Measurements from ENCODE around the gene PPP2R5E. TPM values are rescaled to one million over a fixed set of nuclear protein-coding genes. Genes with fewer than 3 reads are reported as not detected.

PPP2R5E gene
- total and polyA plus RNA-seq, 2 experiments from 2014 or later: 21.8 to 31.8 TPM

DNA sequence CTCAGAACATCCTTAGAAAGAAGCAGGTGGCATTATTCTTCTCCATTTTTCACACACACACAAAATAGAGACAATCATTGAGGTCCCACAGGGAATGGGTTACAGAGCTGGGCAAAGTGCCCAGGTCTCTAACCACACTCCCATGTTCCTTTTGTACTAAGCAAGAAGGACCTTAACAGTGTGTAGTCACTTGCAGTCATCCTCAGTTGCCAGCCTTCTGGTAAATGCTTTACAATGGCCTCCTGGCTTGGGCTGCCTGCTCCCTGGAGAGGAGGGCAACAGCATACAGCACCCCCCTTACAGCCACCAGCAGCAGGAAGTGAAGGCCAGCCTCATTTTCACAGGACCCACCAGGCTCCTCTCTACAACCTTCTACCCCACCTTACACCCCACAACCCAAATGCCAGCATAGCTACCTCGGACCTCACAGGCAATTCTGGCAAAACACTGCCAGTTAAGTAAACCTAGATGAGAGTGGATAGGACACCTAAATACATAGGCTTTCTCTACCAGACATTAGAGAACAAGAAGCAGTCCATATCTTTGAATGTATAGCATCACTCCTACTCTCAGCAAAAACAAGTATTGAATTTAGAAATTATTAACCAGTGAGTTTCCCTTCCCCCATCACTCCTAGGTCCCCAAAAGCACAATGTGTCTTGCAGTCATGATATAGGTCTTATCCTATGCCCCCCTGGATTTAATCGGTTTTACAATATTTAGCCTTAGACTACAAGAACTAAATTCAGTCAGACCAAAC is 88.1 kb downstream of the PPP2R5E start:
- no peaks in the 10 kb centered on the region for H3K9me2 ChIP-seq (ENCODE audit: insufficient read depth)
- H3K4me3 ChIP-seq: no peak overlapping the region
- H3K9me3 ChIP-seq (ENCODE audit: low read depth): no peaks in the 10 kb centered on the region
- no peak overlapping the region for H2AFZ ChIP-seq
- WGBS, 2 experiments (ENCODE audit: low coverage in 1 of 2, low lambda C conversion rate in 2 of 2, missing lambda C conversion rate in 2 of 2): 76 to 81% methylated on average over 2 of the region's 2 CpGs
- H3K4me1 ChIP-seq (ENCODE audit: insufficient read depth): peaks cover 10% of the 10 kb centered on the region
- in situ Hi-C loops (cut with MboI): no loop called here
- H3K36me3 ChIP-seq (ENCODE audit: low read depth): peaks cover 8% of the 10 kb centered on the region
- TF ChIP-seq EZH2phosphoT487 (IDR thresholded peaks at IDR 0.05; ENCODE audit: insufficient read depth, low read depth) (no peak), EZH2 (IDR thresholded peaks at IDR 0.05; ENCODE audit: insufficient read depth, poor library complexity, severe bottlenecking) (no peak)
- peaks cover 11% of the 10 kb centered on the region for H4K20me1 ChIP-seq (ENCODE audit: insufficient read depth)
- H3K79me2 ChIP-seq (ENCODE audit: insufficient read depth): peaks cover 99% of the 10 kb centered on the region
- H3K27ac ChIP-seq: no peak overlapping the region
- peaks cover 16% of the 10 kb centered on the region; the same call in 1 of the 2 replicates for H3F3A ChIP-seq (ENCODE audit: insufficient read depth)
- DNase-seq: peak; percentile 49
- H3K9ac ChIP-seq: no peak overlapping the region
- no peak overlapping the region for H3K4me2 ChIP-seq (ENCODE audit: unreplicated experiment)
- no peaks in the 10 kb centered on the region for H3K27me3 ChIP-seq (replicated peaks; ENCODE audit: insufficient read depth)

- Histone ChIP-seq H3K79me2 (ENCODE audit: insufficient read depth) (peaks cover 98% of the 10 kb centered on the region), H4K20me1 (ENCODE audit: insufficient read depth) (peaks cover 11% of the 10 kb centered on the region), H3K27ac (no peak overlapping the region), H3K4me3 (no peak overlapping the region), H3K4me1 (ENCODE audit: insufficient read depth) (peaks cover 10% of the 10 kb centered on the region), H3K27me3 (replicated peaks; ENCODE audit: insufficient read depth) (no peaks in the 10 kb centered on the region), H3K36me3 (ENCODE audit: low read depth) (peaks cover 8% of the 10 kb centered on the region), H2AFZ (no peak overlapping the region), H3K9ac (no peak overlapping the region), H3F3A (ENCODE audit: insufficient read depth) (peaks cover 16% of the 10 kb centered on the region; the same call in 1 of the 2 replicates), H3K4me2 (ENCODE audit: unreplicated experiment) (no peak overlapping the region), H3K9me3 (ENCODE audit: low read depth) (no peaks in the 10 kb centered on the region), H3K9me2 (ENCODE audit: insufficient read depth) (no peaks in the 10 kb centered on the region)
- TF ChIP-seq EZH2 (IDR thresholded peaks at IDR 0.05; ENCODE audit: insufficient read depth, poor library complexity, severe bottlenecking): no peak
- TF ChIP-seq EZH2phosphoT487 (IDR thresholded peaks at IDR 0.05; ENCODE audit: insufficient read depth, low read depth): no peak
- in situ Hi-C loops (cut with MboI): no loop called here
- DNase-seq: no peak
- WGBS, 2 experiments (ENCODE audit: low coverage in 1 of 2, low lambda C conversion rate in 2 of 2, missing lambda C conversion rate in 2 of 2): 96 to 98% methylated on average over 3 of the region's 3 CpGs
Observed at GRCh38 chr14:63454436-63454835, 88.7 kb downstream of the PPP2R5E start.

DNA sequence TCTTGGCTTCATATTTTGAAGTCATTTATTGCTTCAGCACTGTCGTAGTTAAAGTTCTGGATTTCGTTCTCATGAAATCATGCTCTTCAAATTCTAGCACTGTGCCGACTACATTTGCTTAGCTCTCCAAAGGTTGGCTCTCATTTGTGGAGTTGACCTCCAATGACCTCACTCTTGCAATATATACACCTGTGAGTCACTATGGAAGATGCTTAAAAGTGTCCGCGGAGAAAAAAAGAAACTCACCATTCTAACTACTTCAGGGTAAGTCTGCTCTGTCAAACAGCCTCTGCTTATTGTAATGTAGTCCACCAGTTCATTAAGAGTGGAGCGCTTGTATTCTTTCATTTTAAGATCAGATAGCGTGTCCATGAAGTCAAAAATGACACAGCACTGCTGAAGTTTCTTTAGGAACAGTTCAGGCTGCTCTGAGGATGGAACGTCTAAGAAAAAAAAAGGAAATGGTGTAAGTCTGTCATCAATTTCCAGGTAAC is 89.7 kb downstream of the PPP2R5E start:
- Histone ChIP-seq H3K27me3 (replicated peaks; ENCODE audit: insufficient read depth) (no peaks in the 10 kb centered on the region), H3K4me2 (ENCODE audit: unreplicated experiment) (no peak overlapping the region), H4K20me1 (ENCODE audit: insufficient read depth) (peaks cover 6% of the 10 kb centered on the region; the same call in 1 of the 2 replicates), H3K9me2 (ENCODE audit: insufficient read depth) (no peaks in the 10 kb centered on the region), H2AFZ (no peak overlapping the region), H3F3A (ENCODE audit: insufficient read depth) (peaks cover 16% of the 10 kb centered on the region; the same call in 1 of the 2 replicates), H3K4me1 (ENCODE audit: insufficient read depth) (peaks cover 10% of the 10 kb centered on the region), H3K9ac (no peak overlapping the region), H3K36me3 (ENCODE audit: low read depth) (peaks cover 8% of the 10 kb centered on the region), H3K9me3 (ENCODE audit: low read depth) (no peaks in the 10 kb centered on the region), H3K4me3 (no peak overlapping the region), H3K27ac (no peak overlapping the region), H3K79me2 (ENCODE audit: insufficient read depth) (peaks cover 99% of the 10 kb centered on the region)
- no peak for TF ChIP-seq EZH2 (IDR thresholded peaks at IDR 0.05; ENCODE audit: insufficient read depth, poor library complexity, severe bottlenecking)
- no peak for TF ChIP-seq EZH2phosphoT487 (IDR thresholded peaks at IDR 0.05; ENCODE audit: insufficient read depth, low read depth)
- in situ Hi-C loops (cut with MboI): no loop called here
- WGBS, 2 experiments (ENCODE audit: low coverage in 1 of 2, low lambda C conversion rate in 2 of 2, missing lambda C conversion rate in 2 of 2): 63 to 70% methylated on average over 8 of the region's 8 CpGs
- peak; percentile 27 for DNase-seq

DNA sequence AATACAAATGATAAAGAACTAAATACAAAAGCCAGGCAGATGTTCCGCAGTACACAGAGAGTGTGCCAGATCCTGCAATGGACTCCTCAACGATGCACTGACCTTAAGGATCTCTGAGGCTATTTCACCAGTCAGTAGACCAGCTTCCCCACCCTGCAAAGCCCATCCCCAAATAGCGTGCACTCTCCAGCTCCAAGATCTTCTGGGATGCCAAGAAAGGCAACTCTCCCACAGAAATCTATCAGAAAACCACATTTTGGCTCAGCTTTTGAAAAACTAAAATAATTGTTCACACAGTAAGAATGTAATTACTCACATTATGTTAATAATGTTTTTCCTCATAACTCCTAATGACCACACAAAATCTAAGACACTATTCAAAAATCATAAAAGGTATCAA is 90.4 kb downstream of the PPP2R5E start:
- Histone ChIP-seq H2AFZ (no peak overlapping the region), H3K79me2 (ENCODE audit: insufficient read depth) (peaks cover 99% of the 10 kb centered on the region), H3K27me3 (replicated peaks; ENCODE audit: insufficient read depth) (no peaks in the 10 kb centered on the region), H3K27ac (no peak overlapping the region), H3K4me2 (ENCODE audit: unreplicated experiment) (no peak overlapping the region), H3K9ac (no peak overlapping the region), H3K4me1 (ENCODE audit: insufficient read depth) (peaks cover 10% of the 10 kb centered on the region), H3K9me3 (ENCODE audit: low read depth) (no peaks in the 10 kb centered on the region), H3K36me3 (ENCODE audit: low read depth) (peaks cover 8% of the 10 kb centered on the region), H3K9me2 (ENCODE audit: insufficient read depth) (no peaks in the 10 kb centered on the region), H3F3A (ENCODE audit: insufficient read depth) (peaks cover 16% of the 10 kb centered on the region; the same call in 1 of the 2 replicates), H4K20me1 (ENCODE audit: insufficient read depth) (peaks cover 6% of the 10 kb centered on the region; the same call in 1 of the 2 replicates), H3K4me3 (no peak overlapping the region)
- in situ Hi-C loops (cut with MboI): no loop called here
- 53 to 66% methylated on average over 3 of the region's 3 CpGs for WGBS, 2 experiments (ENCODE audit: low coverage in 1 of 2, low lambda C conversion rate in 2 of 2, missing lambda C conversion rate in 2 of 2)
- TF ChIP-seq EZH2 (IDR thresholded peaks at IDR 0.05; ENCODE audit: insufficient read depth, poor library complexity, severe bottlenecking) (no peak), EZH2phosphoT487 (IDR thresholded peaks at IDR 0.05; ENCODE audit: insufficient read depth, low read depth) (no peak)
- no peak for DNase-seq

Data from GM23248 (cell line).